KOPT-K1 (cell line): ENCODE measurements around the gene FBXO45.
"Not testable (repeated sequence)": the region's sequence is repeated elsewhere in the genome, so short reads cannot be mapped to it uniquely, and the experiment has no call there.

Experiments
- H3K27ac ChIP-seq: fragments of 200-600 bp; sonication (generic); 2 replicates; pipeline ENCODE4 v1.5.1; 2016; ENCODE audit warnings: antibody characterized with exemption, mild to moderate bottlenecking, low read depth, low read length; ENCODE audit not compliant: poor library complexity, severe bottlenecking
- H3K36me3 ChIP-seq: fragments of 200-600 bp; sonication (generic); 2 replicates; pipeline ENCODE4 v1.5.1; 2017; ENCODE audit warnings: antibody characterized with exemption, mild to moderate bottlenecking, low read length, moderate library complexity; ENCODE audit not compliant: insufficient read depth
- H3K9me3 ChIP-seq: fragments of 200-600 bp; sonication (generic); 2 replicates; pipeline ENCODE4 v1.5.1; 2017; ENCODE audit warnings: antibody characterized with exemption, low read length, mild to moderate bottlenecking; ENCODE audit not compliant: insufficient read depth, poor library complexity, severe bottlenecking

The FBXO45 gene, protein sequence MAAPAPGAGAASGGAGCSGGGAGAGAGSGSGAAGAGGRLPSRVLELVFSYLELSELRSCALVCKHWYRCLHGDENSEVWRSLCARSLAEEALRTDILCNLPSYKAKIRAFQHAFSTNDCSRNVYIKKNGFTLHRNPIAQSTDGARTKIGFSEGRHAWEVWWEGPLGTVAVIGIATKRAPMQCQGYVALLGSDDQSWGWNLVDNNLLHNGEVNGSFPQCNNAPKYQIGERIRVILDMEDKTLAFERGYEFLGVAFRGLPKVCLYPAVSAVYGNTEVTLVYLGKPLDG

DNA sequence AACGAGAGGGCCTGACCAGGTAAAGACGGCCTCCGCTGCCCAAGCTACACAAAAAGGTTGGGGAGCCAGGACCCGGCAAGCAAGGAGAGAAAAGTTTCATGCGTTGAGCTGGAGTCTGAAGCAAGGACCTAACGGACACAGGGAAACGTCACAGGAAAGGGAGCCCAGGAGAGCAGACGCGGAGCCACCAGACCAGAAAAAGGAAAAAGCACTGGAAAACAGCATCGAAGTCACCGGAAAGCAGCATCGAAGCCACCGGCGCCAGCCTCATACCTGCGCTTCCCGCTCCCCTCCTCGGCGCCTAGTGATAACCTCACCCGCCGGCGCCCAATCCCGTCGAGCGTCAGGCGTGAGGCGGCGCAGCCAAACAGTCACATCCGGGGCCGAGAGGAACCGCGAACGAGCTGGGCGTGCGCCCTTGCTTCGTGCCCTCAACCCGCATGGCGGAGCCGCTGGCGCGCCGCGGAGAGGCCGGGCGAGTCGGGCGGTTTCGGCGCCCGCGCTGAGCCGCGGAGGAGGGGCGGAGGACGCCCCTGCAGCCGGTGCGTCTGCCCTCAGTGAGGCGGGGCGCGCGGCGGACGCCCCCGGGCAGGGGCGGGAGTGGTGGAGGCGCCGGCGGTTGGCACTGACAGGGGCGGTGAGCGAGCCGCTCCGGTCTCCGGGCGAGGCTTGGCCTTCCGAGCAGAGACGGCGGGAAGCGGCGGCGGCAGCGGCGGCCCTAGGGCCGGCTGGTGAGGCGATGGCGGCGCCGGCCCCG, at the start of gene FBXO45, which contains the start of gene WDR53:
Gene FBXO45 (plus strand): TSS at position 415 of the 757 bp plus-strand sequence. CDS start 325 bp downstream, at position 740.
Gene WDR53 (minus strand): TSS at position 309 of the 757 bp plus-strand sequence. CDS start 7,079 bp downstream, outside the sequence.
- peaks cover 29% of the 10 kb centered on the region for H3K36me3 ChIP-seq
- peak within 1 kb of the TSS; percentile 79 for H3K27ac ChIP-seq
- H3K9me3 ChIP-seq: no peaks in the 10 kb centered on the region

DNA sequence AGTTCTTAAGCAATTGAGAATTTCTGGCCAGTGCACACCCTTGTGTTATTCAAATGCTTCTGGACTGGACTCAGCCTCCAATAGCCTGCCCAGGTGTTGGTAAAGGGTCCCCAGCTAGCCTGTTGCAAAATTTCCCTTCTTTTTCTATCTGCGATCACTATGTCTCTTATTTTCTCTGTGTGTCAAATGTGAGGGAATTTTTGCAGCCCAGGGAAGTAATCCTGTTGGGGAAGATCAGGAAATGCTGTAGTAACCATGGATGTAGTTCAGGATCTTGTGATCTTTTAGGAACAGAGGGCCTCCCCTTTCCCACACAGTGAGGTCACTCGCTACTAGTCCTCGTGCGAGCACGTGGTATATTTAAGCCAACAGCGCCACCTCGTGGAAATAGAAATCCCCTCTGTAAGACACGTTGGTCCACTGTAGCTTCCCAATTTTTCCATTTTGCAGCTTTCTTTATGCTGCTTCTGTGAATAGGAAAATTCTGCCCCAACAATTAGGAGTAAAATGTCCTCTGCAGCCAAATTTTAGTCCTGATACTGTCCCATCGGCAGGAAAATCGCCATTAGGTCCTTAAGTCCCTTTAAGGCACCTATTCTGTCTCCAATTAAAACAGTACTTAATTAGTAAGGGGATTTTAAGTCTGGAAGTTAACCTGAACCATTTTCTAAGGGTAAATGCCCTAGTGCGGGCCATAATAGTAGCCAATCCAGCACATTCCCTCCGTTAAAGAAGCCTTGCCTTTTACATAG, 49.3 kb upstream of the FBXO45 start:
- no peak overlapping the region for H3K27ac ChIP-seq
- no peaks in the 10 kb centered on the region for H3K36me3 ChIP-seq
- peaks cover 29% of the 10 kb centered on the region for H3K9me3 ChIP-seq

DNA sequence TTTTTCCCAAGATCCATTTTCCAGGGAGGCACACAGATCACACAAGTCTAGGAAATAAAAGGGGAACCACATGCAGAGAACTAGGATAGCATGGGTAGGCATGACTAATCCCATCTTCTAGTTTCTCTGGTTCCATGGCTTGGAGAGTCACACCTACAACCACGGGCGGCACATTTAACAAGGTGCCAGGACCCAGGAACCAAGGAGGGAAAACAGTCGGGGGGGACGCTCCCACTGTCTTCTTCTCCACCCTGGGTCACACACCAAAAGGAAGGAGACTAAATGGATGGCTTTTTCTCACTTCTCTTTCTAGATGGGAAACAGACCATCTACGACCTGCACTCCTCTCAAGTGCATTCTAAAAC, 48.8 kb upstream of the FBXO45 start:
- Histone ChIP-seq H3K27ac (no peak overlapping the region), H3K36me3 (no peaks in the 10 kb centered on the region), H3K9me3 (peaks cover 29% of the 10 kb centered on the region)

DNA sequence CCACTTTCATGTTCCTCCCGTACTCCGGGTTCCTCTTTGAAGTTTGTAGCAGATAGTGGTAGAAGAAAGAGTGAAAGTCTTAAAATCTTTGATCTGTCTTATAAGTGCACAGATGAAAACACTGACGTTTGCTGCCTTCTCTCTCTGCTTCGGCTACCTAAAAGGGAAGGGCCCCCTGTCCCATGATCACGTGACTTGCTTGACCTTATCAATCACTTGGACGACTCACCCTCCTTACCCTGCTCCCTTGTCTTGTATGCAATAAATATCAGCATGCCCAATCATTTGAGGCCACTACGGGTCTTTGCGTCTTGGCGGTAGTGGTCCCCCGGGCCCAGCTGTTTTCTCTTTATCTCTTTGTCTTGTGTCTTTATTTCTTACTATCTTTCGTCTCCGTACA, 47.2 kb upstream of the FBXO45 start:
- H3K36me3 ChIP-seq, H3K27ac ChIP-seq: not testable (repeated sequence)
- peaks cover 29% of the 10 kb centered on the region for H3K9me3 ChIP-seq

DNA sequence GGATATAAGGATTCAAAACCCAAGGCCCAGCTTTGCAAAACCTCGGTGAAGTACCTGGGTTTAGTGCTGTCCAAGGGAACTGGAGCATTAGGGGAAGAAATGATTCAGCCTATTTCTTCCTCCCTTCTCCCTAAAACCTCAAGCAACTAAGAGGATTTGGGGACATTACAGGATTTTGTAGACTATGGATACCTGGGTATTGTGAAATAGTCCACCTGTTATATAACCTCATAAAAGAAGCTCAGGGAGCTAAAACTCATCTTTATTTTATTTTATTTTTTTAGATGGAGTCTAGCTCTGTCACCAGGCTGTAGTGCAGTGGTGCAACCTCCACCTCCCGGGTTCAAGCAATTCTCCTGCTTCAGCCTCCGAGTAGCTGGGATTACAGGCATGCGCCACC, 44.6 kb upstream of the FBXO45 start:
- no peak overlapping the region for H3K27ac ChIP-seq
- H3K36me3 ChIP-seq: no peaks in the 10 kb centered on the region
- H3K9me3 ChIP-seq: peaks cover 12% of the 10 kb centered on the region

DNA sequence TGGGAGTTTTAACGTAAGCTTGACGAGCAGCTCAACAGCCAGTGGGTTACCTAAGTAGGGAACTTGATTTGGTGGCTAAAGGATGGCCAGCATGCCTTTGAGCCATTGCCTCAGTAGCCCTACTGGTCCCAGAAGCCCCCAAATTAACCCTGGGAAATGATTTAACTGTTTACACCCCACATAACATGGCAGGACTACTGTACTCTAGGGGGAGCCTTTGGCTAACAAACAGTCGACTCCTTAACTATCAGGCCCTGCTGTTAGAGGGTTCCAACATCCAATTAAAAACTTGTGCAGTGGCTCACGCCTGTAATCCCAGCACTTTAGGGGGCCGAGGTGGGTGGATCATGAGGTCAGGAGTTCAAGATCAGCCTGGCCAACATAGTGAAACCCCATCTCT, 43.9 kb upstream of the FBXO45 start:
- Histone ChIP-seq H3K36me3 (no peaks in the 10 kb centered on the region), H3K9me3 (peaks cover 7% of the 10 kb centered on the region), H3K27ac (no peak overlapping the region)

DNA sequence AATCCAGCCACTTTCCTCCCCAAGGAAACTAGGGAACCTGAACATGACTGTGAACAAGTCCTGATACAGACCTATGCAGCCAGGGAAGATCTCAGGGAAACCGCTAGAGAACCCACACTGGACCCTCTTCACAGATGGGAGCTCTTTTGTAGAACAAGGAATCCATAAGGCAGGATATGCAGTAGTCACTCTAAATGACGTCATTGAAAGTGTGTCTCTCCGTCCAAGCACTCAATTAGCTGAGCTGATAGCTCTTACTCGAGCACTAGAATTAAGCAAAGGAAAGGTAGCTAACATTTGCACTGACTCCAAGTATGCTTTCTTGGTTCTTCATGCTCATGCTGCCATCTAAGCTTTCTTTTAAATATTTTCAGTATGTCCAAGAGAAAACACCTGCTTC, 43.3 kb upstream of the FBXO45 start:
- H3K36me3 ChIP-seq: no peaks in the 10 kb centered on the region
- H3K27ac ChIP-seq: no peak overlapping the region
- H3K9me3 ChIP-seq: peaks cover under 1% of the 10 kb centered on the region

DNA sequence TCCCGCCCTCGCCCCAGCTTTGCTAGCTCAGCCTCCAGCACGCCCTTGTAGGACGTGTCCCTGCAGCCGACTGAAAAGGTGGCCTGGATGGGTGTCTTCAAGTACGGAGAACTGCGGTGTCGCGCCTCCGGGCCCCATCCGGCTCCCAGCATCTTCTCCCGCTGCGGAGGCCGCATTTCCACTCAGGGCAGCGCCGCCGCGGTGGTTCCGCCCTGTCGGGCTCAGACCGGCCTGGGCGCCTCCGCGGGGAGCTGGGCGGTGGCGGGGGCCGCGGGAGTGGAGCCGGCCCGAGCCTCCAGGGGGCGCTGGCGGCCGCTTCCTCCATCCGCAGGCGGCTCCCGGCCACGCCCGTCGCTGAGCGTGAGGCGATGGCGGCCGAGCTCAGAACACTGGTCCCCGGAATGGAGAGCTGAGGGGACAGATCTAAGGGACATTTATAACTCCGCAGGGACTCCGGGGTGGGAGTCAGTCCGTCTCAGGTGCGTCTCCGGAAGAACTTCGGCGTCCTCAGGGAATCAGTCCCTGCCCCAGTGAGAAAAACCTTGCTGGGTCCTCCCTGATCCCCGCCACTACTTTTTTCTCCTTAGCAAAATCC, 39.7 kb upstream of the FBXO45 start:
- no peaks in the 10 kb centered on the region for H3K9me3 ChIP-seq
- no peaks in the 10 kb centered on the region for H3K36me3 ChIP-seq
- peak overlapping the region; percentile 72 for H3K27ac ChIP-seq

DNA sequence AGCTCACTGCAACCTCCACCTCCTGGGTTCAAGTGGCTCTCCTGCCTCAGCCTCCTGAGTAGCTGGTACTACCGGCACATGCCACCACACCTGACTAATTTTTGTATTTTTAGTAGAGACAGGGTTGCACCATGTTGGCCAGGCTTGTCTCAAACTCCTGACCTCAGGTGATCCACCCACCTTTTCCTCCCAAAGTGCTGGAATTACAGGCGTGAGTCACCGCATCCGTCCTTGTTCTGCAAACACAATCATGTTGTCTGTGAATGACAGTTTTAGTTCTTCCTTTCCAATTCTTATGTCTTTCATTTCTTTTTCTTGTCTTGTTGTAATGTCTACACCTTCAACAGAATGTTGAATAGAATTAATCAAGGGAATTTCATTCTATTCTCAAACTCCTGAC, 37.0 kb upstream of the FBXO45 start:
- no peaks in the 10 kb centered on the region for H3K36me3 ChIP-seq
- no peaks in the 10 kb centered on the region for H3K9me3 ChIP-seq
- no peak overlapping the region for H3K27ac ChIP-seq

DNA sequence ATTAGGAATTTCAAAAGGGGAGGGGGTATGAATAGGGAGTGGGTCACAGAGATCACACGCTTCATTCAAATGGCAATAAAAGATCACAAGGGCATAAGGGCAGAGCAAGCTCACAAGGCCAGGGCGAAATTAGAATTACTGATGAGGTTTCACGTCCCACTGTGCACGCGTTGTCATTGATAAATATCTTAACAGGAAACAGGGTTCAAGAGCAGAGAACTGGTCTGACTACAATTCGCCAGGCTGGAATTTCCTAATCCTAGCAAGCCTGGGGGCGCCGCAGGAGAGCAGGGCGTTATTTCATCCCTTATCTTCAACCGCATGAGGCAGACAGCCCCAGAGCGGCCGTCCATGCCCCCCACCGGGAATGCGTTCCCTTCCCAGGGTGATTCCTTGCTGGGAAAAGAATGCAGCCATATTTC, 35.2 kb upstream of the FBXO45 start:
- Histone ChIP-seq H3K27ac (no peak overlapping the region), H3K9me3 (no peaks in the 10 kb centered on the region), H3K36me3 (no peaks in the 10 kb centered on the region)

DNA sequence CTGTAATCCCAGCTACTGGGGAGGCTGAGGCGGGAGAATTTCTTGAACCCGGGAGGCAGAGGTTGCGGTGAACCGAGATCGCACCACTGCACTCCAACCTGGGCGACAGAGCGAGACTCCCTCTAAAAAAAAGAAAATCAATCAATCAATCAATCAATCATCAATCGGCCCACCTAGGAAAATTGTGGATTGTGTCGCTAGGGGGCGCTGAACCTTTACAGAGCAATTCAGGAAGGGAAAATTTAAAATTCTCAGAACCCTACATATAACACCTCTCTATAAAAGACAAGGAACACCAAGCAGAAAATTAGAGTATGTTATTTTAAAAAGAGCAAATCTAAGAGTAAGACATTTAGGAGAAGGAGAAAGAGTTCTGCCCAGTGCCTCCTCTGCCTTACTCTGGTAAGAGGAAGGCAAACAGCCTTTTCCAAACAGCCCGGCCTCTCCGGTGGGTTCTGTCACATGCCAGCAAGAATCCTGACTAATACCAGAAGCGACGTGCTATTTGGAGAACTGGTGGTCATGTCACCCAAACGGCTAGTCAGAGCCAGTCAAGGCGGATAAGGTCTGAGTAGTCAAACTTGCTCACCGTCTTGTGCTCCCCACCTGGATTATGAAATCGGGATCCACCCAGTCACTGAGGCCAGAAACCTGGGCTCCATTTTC, 31.0 kb upstream of the FBXO45 start:
- no peak overlapping the region for H3K27ac ChIP-seq
- no peaks in the 10 kb centered on the region for H3K36me3 ChIP-seq
- no peaks in the 10 kb centered on the region for H3K9me3 ChIP-seq

DNA sequence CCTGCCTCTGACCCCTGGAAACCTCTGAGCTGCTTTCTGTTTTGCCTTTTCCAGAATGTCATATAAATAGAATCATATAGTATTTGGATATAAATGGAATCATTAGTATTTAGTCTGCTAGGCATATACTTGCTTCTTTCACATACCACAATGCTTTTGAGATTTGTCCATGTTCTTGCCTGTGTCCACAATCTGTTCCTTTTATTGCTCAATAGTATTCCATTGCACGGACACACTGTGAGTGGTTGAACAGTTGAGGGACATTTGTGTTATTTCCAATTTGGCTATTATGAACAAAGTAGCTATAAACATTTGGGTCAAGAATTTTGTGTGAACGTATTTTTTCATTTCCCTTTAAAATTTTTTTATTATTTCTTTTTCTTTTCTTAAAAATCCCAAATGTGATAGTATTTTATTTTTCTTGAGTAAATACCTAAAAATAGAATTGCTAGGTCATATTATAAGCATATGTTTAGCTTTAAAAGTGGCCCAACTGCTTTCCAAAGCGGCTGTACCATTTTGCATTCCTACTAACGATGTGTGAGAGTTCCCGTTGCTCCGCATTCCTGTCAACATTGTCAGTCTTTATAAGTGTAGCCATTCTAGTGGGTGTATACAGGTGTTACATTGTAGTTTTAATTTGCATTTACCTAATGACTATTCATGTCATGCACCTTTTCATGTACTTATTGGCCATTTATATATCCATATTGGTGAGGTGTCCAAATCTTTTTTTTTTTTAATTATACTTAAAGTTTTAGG, 26.6 kb upstream of the FBXO45 start:
- no peak overlapping the region for H3K27ac ChIP-seq
- no peaks in the 10 kb centered on the region for H3K9me3 ChIP-seq
- no peaks in the 10 kb centered on the region for H3K36me3 ChIP-seq

DNA sequence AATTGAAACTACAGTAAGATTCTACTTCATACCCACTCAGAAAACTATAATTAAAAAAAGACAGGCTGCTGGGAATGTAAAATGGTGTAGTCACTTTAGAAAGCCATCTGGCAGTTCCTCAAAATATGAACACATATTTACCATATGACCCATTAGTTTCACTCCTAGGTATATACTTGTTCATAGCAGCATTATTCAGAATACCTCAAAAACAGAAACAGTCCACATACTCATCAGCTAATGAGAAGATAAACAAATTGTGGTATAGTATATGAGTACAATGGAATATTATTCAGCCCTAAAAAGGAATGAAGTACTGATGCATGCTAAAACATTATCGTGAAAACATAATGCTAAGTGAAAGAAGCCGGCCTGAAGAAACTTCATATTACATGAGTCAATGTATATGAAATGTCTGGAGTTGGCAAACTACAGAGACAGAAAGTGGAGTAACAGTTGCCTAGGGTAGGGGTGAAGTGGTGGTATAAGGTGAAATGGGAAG, 23.9 kb upstream of the FBXO45 start:
- peaks cover 9% of the 10 kb centered on the region for H3K9me3 ChIP-seq
- no peak overlapping the region for H3K27ac ChIP-seq
- H3K36me3 ChIP-seq: no peaks in the 10 kb centered on the region

DNA sequence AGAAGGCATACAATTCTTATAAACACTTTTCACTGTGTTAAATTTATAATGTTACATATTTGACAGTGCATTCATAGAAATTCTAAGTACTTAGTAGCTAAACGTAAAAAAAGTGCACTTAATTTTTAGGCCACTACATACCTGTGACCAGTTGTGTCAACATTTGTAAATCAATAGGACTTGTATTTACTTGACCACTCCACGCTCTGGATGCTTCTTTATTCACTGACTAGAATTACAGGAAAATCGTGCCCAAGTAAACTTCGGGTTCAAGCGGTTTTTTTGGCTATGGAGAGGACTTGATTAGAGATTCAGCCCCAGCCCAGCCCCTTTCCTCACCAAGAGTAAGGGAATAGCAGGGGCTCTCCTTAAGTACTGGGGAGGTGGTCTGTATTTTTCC, 21.9 kb upstream of the FBXO45 start:
- no peak overlapping the region for H3K27ac ChIP-seq
- no peaks in the 10 kb centered on the region for H3K36me3 ChIP-seq
- peaks cover 24% of the 10 kb centered on the region for H3K9me3 ChIP-seq
